ENCODE results near the gene ZBTB34.

Gene ZBTB34

DNA sequence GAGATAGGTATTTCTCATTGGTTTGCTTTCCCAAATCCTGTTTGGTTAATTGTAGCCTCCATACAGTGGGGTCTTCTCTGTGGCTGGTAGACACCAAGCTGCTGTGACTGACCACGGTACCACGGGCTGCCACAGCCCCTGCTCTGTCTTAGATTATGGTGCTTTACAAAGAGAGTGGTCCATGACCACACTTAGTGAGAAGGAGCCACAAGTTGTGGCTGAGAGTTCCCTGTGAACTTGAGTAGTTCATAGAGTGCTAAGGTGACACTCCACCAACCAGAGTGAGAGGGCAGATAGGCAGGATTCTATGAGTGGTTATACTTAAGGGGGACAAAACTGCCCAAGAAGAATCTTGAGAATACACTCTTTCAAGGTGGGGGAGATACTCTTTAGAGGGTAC lies 25.8 kb upstream of the ZBTB34 start:
- TF ChIP-seq ZNF274 (IDR thresholded peaks at IDR 0.05; ENCODE audit: low read depth, low read length), result no peak

DNA sequence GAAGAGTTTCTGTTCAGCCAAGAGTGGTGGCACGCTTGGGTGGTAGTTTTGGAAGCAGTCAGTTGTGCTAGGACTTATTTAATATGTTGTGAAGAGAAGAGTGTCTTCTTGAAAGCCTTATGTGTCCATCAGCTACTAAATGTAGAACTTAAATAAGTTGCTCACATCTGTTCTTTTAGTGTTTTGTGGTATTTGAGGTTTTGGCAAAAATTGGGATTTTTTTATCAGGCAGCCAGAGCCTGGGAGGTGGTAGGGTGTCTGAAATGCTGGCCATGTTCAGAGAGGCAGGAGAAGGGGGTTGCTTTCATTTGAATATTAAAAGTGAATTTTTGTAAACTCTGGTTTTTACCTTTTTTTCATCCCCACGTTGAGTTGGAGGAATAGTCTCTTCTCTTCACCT lies 24.2 kb upstream of the ZBTB34 start:
- no peak for TF ChIP-seq ZNF274 (IDR thresholded peaks at IDR 0.05; ENCODE audit: low read depth, low read length)

More for the DNA sequence above, 25.8 kb upstream of the ZBTB34 start:
- H3K4me3 ChIP-seq (ENCODE audit: low read length), result no peak overlapping the region

DNA sequence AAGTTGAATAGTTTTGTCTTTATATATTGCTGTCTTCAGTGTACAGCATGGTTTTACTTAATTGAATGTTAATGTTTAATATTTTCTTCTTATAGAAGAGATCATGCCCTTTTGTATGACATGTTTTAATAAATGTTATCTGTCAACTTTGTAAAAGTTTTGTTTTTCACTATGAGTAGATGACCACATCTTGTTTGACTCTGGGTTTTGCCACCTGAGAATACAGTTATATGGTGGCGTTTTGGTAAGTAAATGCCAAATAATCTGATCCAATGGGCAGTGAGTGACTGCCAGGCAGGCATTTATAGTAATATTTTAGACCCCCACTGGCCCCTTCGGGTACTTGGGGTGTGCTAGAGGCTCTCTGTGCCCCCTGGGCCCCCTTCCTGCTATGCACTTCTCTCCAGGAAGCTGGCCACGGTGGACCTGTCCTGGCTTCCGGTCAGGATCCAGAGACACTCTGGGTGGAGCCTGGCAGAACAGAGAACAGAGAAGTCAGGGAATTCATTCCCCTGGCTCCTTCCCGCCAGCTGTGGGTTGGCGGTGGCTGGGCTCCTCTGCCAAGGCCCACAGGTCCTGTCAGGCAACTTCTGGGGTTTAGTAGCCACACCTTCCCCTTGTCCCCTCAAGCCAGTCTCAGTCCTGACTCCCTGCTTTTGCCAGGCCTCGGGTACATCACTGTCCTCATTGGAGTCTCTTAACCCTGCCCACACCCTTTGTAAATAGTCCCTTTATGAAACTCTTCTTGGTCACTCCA lies 22.2 kb upstream of the ZBTB34 start:
- no peak overlapping the region for H3K4me3 ChIP-seq (ENCODE audit: low read length)
- no peak for TF ChIP-seq ZNF274 (IDR thresholded peaks at IDR 0.05; ENCODE audit: low read depth, low read length)

More for the DNA sequence above, 24.2 kb upstream of the ZBTB34 start:
- no peak overlapping the region for H3K4me3 ChIP-seq (ENCODE audit: low read length)

DNA sequence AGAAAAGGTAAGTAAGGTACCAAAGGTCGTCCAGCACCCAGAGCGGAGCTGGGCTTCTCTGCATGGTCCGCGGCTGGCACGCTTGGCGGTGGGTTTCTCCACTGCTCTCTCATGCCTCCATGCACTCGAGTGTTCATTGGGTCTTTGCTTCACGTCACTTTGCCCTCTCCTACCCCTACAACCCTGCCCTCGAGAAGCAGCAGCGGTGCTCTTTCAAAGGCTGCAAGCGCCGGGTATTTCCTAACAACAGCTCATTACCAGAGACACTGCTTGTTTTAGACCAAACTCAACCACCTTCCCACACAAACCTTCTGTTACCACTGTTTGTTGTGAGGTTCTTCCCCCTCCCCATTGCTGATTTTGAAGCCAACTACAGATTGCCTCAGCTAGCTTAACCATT lies 21.5 kb upstream of the ZBTB34 start:
- H3K4me3 ChIP-seq (ENCODE audit: low read length), result no peak overlapping the region
- TF ChIP-seq ZNF274 (IDR thresholded peaks at IDR 0.05; ENCODE audit: low read depth, low read length), result no peak

DNA sequence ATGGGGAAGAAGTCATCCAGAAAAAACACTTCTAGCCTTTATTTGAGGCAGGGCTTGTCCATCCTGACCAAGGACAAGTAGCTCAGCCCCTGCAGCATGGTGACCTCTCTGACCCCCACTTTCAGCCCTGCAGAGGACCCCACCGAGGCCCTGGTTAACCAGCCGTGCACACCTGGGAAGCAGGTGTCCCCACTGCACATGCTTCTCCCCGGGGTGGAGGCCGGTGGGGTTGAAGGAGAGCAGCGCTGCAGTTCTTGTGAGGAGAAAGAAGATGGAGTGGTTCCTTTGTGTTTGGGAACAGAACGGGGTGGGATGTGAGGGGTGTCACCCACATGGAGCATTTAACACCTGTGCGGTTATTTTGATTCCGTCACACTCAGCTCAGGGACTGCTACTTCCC lies 21.1 kb upstream of the ZBTB34 start:
- no peak for TF ChIP-seq ZNF274 (IDR thresholded peaks at IDR 0.05; ENCODE audit: low read depth, low read length)
- H3K4me3 ChIP-seq (ENCODE audit: low read length), result no peak overlapping the region

DNA sequence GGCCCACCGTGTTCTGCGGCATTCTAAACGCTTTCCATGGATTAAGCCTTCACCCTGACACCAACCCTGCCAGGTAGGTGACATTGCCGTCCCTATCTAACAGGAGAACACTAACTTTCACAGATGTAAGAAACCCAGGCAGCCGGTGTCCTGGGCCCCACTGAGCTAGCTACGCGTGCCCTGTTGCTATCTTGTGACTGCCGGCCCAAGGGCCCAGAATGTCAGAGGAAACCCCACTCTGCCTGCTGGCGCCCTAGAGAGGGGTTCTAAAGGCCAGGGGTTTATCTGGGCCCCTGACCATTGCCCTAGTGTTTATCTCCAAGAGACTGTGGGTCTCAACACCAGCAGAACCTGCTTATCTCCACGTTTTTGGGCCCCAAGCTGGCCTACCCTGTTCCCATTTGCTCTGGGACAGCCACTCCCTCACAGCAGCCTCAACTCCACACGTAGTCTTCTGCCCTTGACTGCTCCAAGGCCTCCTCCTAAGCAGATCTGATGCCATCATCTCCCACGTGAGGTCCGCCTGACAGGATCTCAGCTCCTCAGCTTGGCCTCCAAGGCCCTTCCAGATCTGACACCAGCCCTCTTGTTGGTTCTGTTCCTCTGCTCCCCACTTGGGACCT lies 18.1 kb upstream of the ZBTB34 start:
- no peak for TF ChIP-seq ZNF274 (IDR thresholded peaks at IDR 0.05; ENCODE audit: low read depth, low read length)
- H3K4me3 ChIP-seq (ENCODE audit: low read length), result no peak overlapping the region

DNA sequence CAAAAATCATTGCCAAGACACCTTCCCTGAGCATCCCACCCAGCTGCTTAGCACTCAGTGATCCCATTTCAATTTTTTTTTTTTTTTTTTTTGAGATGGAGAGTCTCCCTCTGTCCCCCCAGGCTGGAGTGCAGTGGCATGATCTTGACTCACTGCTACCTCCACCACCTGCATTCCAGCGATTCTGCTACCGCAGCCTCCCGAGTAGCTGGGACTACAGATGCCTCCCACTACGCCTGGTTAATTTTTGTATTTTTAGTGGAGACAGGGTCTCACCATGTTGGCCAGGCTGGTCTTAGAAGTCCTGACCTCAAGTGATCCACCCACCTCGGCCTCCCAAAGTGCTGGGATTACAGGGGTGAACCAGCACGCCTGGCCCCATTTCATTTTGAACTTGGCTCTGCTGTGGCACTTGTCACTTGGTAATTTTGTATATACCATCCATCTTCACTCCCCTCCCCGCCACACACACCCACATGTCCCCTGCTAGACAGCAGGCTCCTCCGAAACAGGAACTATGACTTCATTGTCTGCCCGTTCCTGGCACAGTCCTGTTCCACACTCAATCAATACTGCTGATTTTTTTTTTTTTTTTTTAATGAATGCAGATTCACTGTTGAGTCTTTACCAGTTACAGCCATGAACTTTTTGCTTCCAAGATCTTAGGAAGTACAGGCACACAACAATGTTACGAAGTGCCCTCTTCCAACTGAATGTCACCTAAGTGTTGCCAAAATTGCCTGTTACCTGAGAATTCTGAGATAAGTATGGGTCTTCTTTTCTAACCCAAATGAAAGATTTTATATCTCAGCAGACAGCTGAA lies 17.3 kb upstream of the ZBTB34 start:
- no peak for TF ChIP-seq ZNF274 (IDR thresholded peaks at IDR 0.05; ENCODE audit: low read depth, low read length)

DNA sequence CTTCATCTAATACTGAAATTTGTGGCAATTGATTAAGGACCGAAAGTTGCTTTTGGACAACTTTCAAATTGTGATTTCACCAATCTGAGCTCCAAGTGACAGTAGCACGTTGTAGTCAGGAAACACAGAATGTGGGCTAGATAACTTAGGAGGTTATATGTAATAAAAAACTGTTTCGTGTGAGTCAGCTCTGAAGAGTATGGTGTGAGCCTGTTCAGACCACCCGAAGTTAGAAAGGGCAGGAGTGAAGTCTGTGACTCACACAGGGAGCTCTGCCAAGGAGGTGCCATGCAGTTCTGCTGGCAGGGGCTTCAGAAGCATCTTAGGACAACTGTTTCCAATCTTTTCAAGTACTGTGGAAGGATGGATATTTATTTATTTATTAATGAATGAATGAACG lies 16.4 kb upstream of the ZBTB34 start:
- no peak overlapping the region for H3K4me3 ChIP-seq (ENCODE audit: low read length)
- TF ChIP-seq ZNF274 (IDR thresholded peaks at IDR 0.05; ENCODE audit: low read depth, low read length), result no peak

More for the DNA sequence above, 17.3 kb upstream of the ZBTB34 start:
- no peak overlapping the region for H3K4me3 ChIP-seq (ENCODE audit: low read length)

DNA sequence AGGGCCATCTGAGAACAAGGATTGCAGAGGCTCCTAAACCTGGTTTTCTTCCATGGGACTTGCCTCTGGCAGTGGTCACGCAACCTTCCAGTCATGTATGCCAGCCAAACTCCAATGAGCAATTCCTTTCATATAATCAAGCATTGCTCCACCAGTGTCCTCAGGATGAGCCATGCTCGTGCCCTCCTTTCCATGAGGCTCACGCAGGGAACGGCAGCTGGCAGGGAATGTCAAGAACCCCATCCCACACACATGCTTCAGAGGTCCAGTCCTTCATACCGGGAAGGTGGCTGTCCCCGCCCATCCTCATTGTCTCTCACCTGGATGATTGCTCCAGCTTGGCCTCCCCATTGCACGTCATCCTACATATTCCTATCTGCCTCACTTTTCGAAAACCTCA lies 13.4 kb upstream of the ZBTB34 start:
- H3K4me3 ChIP-seq (ENCODE audit: low read length), result no peak overlapping the region
- TF ChIP-seq ZNF274 (IDR thresholded peaks at IDR 0.05; ENCODE audit: low read depth, low read length), result no peak

DNA sequence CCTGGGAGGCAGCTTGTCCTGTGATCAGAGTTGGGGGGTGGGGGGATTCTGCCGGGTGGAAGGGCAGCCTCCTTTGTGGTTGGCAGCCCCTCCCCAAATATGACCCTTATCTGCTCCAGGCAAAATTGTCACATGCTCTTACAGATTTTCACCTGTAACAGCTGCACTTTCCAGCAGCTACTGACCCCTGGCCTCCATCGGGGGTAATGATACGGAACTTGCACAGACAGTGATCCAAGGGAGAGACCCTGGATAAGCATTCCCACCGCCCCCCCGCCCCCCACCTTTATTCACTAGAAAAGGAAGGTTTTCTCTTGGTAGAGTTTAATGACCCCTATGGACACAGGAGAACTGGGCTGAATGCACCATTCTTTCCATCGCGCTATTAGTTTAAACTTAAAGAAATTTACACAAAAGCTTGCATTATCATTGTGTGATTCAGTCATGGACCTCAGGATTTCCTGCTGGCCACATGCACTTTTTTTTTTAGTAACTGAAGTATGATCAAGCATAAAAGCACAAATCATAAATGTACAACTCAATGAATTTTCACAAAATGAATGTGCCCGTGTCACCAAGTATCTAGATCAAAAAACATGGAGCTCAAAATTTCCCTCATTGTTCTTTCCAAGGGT lies 10.7 kb upstream of the ZBTB34 start:
- no peak overlapping the region for H3K4me3 ChIP-seq (ENCODE audit: low read length)
- TF ChIP-seq ZNF274 (IDR thresholded peaks at IDR 0.05; ENCODE audit: low read depth, low read length), result no peak

DNA sequence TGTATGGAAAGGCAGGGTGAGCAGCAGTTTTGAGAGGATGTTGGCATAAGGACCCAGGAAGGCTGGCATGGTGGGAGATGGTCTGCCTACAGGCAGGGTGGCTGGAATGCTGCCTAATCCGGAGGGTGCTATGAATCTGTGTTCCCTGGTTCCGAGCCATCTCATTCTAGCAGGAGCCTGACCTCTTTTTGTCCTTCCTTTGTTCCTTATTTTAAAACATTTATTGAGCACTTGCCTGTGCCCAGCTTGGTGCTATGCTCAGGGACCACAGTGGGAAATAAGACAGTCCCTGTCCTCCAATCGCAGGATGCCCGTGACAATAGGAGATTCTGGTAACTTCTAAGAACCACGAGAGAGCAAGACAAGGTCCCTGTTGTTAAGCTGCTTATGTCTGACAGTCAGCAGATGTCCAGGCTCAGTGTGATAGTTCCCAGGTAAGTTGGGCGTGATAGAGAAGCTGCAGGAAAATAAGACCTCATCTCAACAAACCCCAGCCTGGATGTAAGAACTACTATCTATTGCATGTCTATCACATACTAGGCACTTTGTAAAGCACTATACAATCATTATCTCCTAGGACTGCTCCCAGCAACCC lies 9.1 kb upstream of the ZBTB34 start:
- no peak for TF ChIP-seq ZNF274 (IDR thresholded peaks at IDR 0.05; ENCODE audit: low read depth, low read length)
- H3K4me3 ChIP-seq (ENCODE audit: low read length), result no peak overlapping the region

DNA sequence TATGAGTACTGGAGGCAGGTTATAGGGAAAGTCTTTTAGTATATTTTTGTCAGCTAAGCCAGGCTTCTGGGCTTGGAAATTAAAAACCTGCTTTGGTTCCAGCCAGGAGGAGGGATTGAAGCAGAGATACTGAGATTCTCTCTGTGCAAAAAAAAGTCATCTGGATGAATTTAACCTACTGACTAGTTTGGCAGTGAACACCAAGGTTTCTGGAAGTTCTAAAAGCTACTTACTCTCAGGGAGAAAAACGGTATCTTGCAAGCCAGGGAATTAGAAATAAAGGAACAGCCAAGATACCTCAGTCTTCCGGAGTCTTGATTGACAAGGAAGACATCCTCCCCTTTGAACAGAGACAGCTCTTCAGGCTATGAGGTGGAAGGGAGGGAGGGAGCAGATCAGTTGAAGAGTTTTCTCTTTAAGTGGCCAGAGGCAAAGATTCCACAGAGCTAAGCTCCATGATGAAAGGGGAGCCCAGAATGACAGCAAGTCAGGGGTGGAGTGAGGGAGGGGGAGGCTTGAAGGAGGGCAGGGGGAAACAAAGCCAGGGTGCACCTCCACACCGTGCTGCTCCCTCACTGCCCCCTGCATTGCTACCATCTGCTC lies 8.3 kb upstream of the ZBTB34 start:
- no peak overlapping the region for H3K4me3 ChIP-seq (ENCODE audit: low read length)
- TF ChIP-seq ZNF274 (IDR thresholded peaks at IDR 0.05; ENCODE audit: low read depth, low read length), result no peak

DNA sequence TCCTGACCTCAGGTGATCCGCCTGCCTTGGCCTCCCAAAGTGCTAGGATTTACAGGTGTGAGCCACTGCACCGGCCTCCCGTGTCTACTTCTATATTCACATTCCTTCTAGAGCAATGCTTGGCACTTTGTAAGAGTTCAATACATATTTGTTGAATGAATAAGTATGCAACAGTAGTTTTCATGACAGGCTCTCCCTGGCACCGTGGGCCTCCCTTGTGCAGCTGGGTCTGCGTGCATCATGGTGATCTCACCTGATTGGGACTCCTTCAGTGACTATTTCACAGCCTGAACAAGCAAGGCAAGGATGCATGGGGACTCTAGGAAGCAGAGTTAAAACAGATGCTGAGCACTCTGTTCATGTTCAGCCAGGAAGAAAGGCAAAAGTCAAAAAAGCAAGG lies 6.8 kb upstream of the ZBTB34 start:
- no peak for TF ChIP-seq ZNF274 (IDR thresholded peaks at IDR 0.05; ENCODE audit: low read depth, low read length)

More for the DNA sequence above, 6.8 kb upstream of the ZBTB34 start:
- no peak overlapping the region for H3K4me3 ChIP-seq (ENCODE audit: low read length)

Data from GM08714 (cell line).